IMR-90 (cell line): Measurements from ENCODE around the gene PRTFDC1. TPM values are rescaled to one million over a fixed set of nuclear protein-coding genes. Genes with fewer than 3 reads are reported as not detected.

Experiments used
- ATAC-seq: fragments of 200-7000 bp; cut with Tn5 transposase; 2 replicates; pipeline ENCODE4 v1.9.1; 2020; ENCODE audit warnings: low read depth, mild to moderate bottlenecking, moderate library complexity
- BruUV-seq: library from RNA; stranded (reverse); fragments of 400-500 nt; replicated peaks from 2 replicates; lab custom pipeline; 2021; lab: Mats Ljungman, UMichigan
- CTCF ChIA-PET: fragments of 300-600 bp; formaldehyde crosslinking; extraction: SDS; loops from one replicate; lab custom pipeline; 2021; ENCODE audit warnings: antibody characterized with exemption; lab: Yijun Ruan, JAX
- POLR2A ChIA-PET: fragments of 300-600 bp; sonication (Branson Sonifier 250); formaldehyde crosslinking; loops from one replicate; lab custom pipeline; 2022; ENCODE audit warnings: antibody characterized with exemption; ENCODE audit not compliant: unreplicated experiment; lab: Charles Lee
- DNase-seq: peaks from one replicate; pipeline ENCODE4 v3.0.0; 2013
- H2AFZ ChIP-seq: replicated peaks from 2 replicates; pipeline ENCODE3; 2013; ENCODE audit warnings: low read length, mild to moderate bottlenecking; ENCODE audit not compliant: poor library complexity
- H2AK5ac ChIP-seq: 2 replicates; pipeline ENCODE4 v1.6.1; 2013; ENCODE audit warnings: low read depth, low read length, inconsistent platforms
- H2AK9ac ChIP-seq: replicated peaks from 2 replicates; pipeline ENCODE3; 2013; ENCODE audit warnings: mild to moderate bottlenecking, low read depth, low read length, moderate library complexity; ENCODE audit not compliant: poor library complexity
- H2BK120ac ChIP-seq: 2 replicates; pipeline ENCODE4 v1.6.1; 2013; ENCODE audit warnings: low read depth, low read length, inconsistent platforms
- H2BK15ac ChIP-seq: 3 replicates; pipeline ENCODE4 v1.6.1; 2013; ENCODE audit warnings: low read depth, low read length, inconsistent platforms
- H2BK20ac ChIP-seq: 2 replicates; pipeline ENCODE4 v1.6.1; 2013; ENCODE audit warnings: low read depth, mild to moderate bottlenecking, inconsistent platforms, low read length, moderate library complexity
- H2BK5ac ChIP-seq: 2 replicates; pipeline ENCODE4 v1.6.1; 2013; ENCODE audit warnings: mild to moderate bottlenecking, low read depth, low read length, inconsistent platforms; ENCODE audit not compliant: poor library complexity, severe bottlenecking
- H3K14ac ChIP-seq: replicated peaks from 2 replicates; pipeline ENCODE4 v1.6.1; 2013; ENCODE audit warnings: low read depth, low read length, inconsistent platforms
- H3K18ac ChIP-seq: 2 replicates; pipeline ENCODE4 v1.6.1; 2013; ENCODE audit warnings: low read depth, low read length, control low read depth
- H3K23ac ChIP-seq: 2 replicates; pipeline ENCODE4 v1.6.1; 2013; ENCODE audit warnings: low read depth, low read length, inconsistent platforms
- H3K27ac ChIP-seq: 2 replicates; pipeline ENCODE4 v1.5.1; 2013; ENCODE audit warnings: mild to moderate bottlenecking, control low read depth, low read length; ENCODE audit not compliant: insufficient read depth
- H3K27me3 ChIP-seq: 2 replicates; pipeline ENCODE4 v1.6.1; 2013; ENCODE audit warnings: low read length; ENCODE audit not compliant: control insufficient read depth, insufficient read depth
- H3K36me3 ChIP-seq: 2 replicates; pipeline ENCODE4 v1.6.1; 2013; ENCODE audit warnings: low read length, mixed read lengths; ENCODE audit not compliant: control insufficient read depth, insufficient read depth
- H3K4ac ChIP-seq: 2 replicates; pipeline ENCODE4 v1.6.1; 2013; ENCODE audit warnings: low read depth, low read length, inconsistent platforms
- H3K4me1 ChIP-seq: 2 replicates; pipeline ENCODE4 v1.6.1; 2013; ENCODE audit warnings: low read length, mixed read lengths; ENCODE audit not compliant: control insufficient read depth, insufficient read depth
- H3K4me2 ChIP-seq: 2 replicates; pipeline ENCODE4 v1.6.1; 2013; ENCODE audit warnings: low read depth, mild to moderate bottlenecking, control low read depth, low read length, moderate library complexity
- H3K4me3 ChIP-seq: 2 replicates; pipeline ENCODE4 v1.5.1; 2013; ENCODE audit warnings: low read depth, mild to moderate bottlenecking, control low read depth, low read length, moderate library complexity; ENCODE audit not compliant: insufficient read depth
- H3K56ac ChIP-seq: 2 replicates; pipeline ENCODE4 v1.6.1; 2013; ENCODE audit warnings: low read length, inconsistent platforms; ENCODE audit not compliant: insufficient read depth; ENCODE audit errors: extremely low read depth
- H3K79me1 ChIP-seq, 2 experiments: 2 replicates each; pipeline ENCODE4 v1.6.1; 2013; ENCODE audit warnings: low read length in 2 of 2, inconsistent platforms in 1 of 2, low read depth in 1 of 2
- H3K9ac ChIP-seq: 2 replicates; pipeline ENCODE4 v1.6.1; 2013; ENCODE audit warnings: low read depth, low read length, control low read depth
- H3K9me1 ChIP-seq: 2 replicates; pipeline ENCODE4 v1.6.1; 2013; ENCODE audit warnings: low read length, inconsistent platforms; ENCODE audit not compliant: insufficient read depth
- H3K9me3 ChIP-seq: 2 replicates; pipeline ENCODE4 v1.6.1; 2013; ENCODE audit warnings: low read length; ENCODE audit not compliant: control insufficient read depth, insufficient read depth
- H4K20me1 ChIP-seq: 2 replicates; pipeline ENCODE4 v1.6.1; 2013; ENCODE audit warnings: low read length, inconsistent platforms; ENCODE audit not compliant: insufficient read depth
- H4K5ac ChIP-seq: 2 replicates; pipeline ENCODE4 v1.6.1; 2013; ENCODE audit warnings: mild to moderate bottlenecking, low read depth, low read length, control low read depth
- H4K8ac ChIP-seq, 2 experiments: 2 replicates each; pipeline ENCODE4 v1.6.1; 2013; ENCODE audit warnings: low read depth in 2 of 2, low read length in 2 of 2, control low read depth in 1 of 2, inconsistent platforms in 1 of 2
- H4K91ac ChIP-seq: 2 replicates; pipeline ENCODE4 v1.6.1; 2013; ENCODE audit warnings: low read depth, low read length, inconsistent platforms; ENCODE audit not compliant: insufficient read depth
- BHLHE40 ChIP-seq: fragments of 150-350 bp; IDR thresholded peaks from 2 replicates; pipeline ENCODE4 v1.6.1; 2016; ENCODE audit warnings: mild to moderate bottlenecking, low read depth, low read length
- CEBPB ChIP-seq: IDR thresholded peaks from 2 replicates; pipeline ENCODE4 v1.6.1; 2012; ENCODE audit warnings: low read depth, low read length, improper control_type of control experiment
- CHD1 ChIP-seq: IDR thresholded peaks from 2 replicates; pipeline ENCODE4 v1.6.1; 2012; ENCODE audit warnings: low read depth, low read length, improper control_type of control experiment
- CTCF ChIP-seq: conservative IDR thresholded peaks from 2 replicates; pipeline ENCODE4 v1.5.1; 2012; ENCODE audit warnings: mild to moderate bottlenecking, low read depth, low read length, improper control_type of control experiment
- ELK1 ChIP-seq: fragments of 150-350 bp; IDR thresholded peaks from 2 replicates; pipeline ENCODE4 v1.6.1; 2016; ENCODE audit warnings: low read depth, mild to moderate bottlenecking, low read length, moderate library complexity, borderline replicate concordance
- FOS ChIP-seq: fragments of 150-350 bp; IDR thresholded peaks from 2 replicates; pipeline ENCODE4 v1.6.1; 2016; ENCODE audit warnings: low read depth, low read length
- MAFK ChIP-seq: IDR thresholded peaks from 2 replicates; pipeline ENCODE4 v1.6.1; 2012; ENCODE audit warnings: low read depth, low read length, improper control_type of control experiment
- MAZ ChIP-seq: IDR thresholded peaks from 2 replicates; pipeline ENCODE4 v1.6.1; 2012; ENCODE audit warnings: low read depth, mild to moderate bottlenecking, low read length, improper control_type of control experiment, moderate library complexity, borderline replicate concordance
- MXI1 ChIP-seq: IDR thresholded peaks from 2 replicates; pipeline ENCODE4 v1.6.1; 2012; ENCODE audit warnings: low read depth, mild to moderate bottlenecking, low read length, moderate library complexity, borderline replicate concordance
- NFE2L2 ChIP-seq: fragments of 150-350 bp; IDR thresholded peaks from 2 replicates; pipeline ENCODE4 v1.6.1; 2016; ENCODE audit warnings: low read depth, mild to moderate bottlenecking, low read length
- POLR2A ChIP-seq: IDR thresholded peaks from 2 replicates; pipeline ENCODE4 v1.6.1; 2012; ENCODE audit warnings: mild to moderate bottlenecking, low read depth, low read length
- RAD21 ChIP-seq: IDR thresholded peaks from 2 replicates; pipeline ENCODE4 v1.6.1; 2012; ENCODE audit warnings: low read length, improper control_type of control experiment
- RCOR1 ChIP-seq: IDR thresholded peaks from 2 replicates; pipeline ENCODE4 v1.6.1; 2012; ENCODE audit warnings: mild to moderate bottlenecking, low read length, improper control_type of control experiment; ENCODE audit not compliant: insufficient replicate concordance
- RFX5 ChIP-seq: IDR thresholded peaks from 2 replicates; pipeline ENCODE4 v1.8.0; 2012; ENCODE audit warnings: low read depth, mild to moderate bottlenecking, low read length, moderate library complexity
- SMC3 ChIP-seq: fragments of 150-350 bp; IDR thresholded peaks from 2 replicates; pipeline ENCODE4 v1.6.1; 2016; ENCODE audit warnings: low read depth, mild to moderate bottlenecking, antibody characterized with exemption, low read length, moderate library complexity
- USF2 ChIP-seq: fragments of 150-350 bp; IDR thresholded peaks from 2 replicates; pipeline ENCODE4 v1.6.1; 2017; ENCODE audit warnings: mild to moderate bottlenecking, antibody characterized with exemption, low read length, low read depth
- WGBS, 2 experiments: methylation state at CpG; one replicate each; pipeline versions ENCODE4 v1.1.5 to v1.1.7; 2013; ENCODE audit warnings: missing lambda C conversion rate in 2 of 2; ENCODE audit not compliant: insufficient read length in 1 of 2; ENCODE audit errors: extremely low coverage in 2 of 2; 5-methylcytosine and 5-hydroxymethylcytosine counted together
- dilution Hi-C: fragments of 300-500 bp; cut with HindIII; formaldehyde crosslinking; loops from one replicate; pipeline ENCODE4 v1.14.3; 2018; ENCODE audit warnings: low sequenced_read_pairs; ENCODE audit not compliant: unreplicated experiment
- in situ Hi-C: fragments of 300-500 bp; cut with MboI; formaldehyde crosslinking; loops from 3 replicates; pipeline ENCODE4 v1.14.3; 2019; ENCODE audit warnings: low sequenced_read_pairs, inconsistent platforms, mixed read lengths
- intact Hi-C: fragments of 100-400 bp; cut with micrococcal nuclease; formaldehyde crosslinking; loops from 2 replicates; pipeline ENCODE4 v1.10.0; 2022
- polyA plus RNA-seq, 3 experiments: library from polyadenylated mRNA; depleted of rRNA; stranded (reverse); fragments of >200 nt; gene quantifications; 2 replicates each; pipeline ENCODE4 v1.2.3, GENCODE V29; 2012; ENCODE audit warnings: low replicate concordance in 1 of 3
- total RNA-seq: library from RNA; depleted of rRNA; stranded (reverse); fragments of >200 nt; gene quantifications from 2 replicates; pipeline ENCODE4 v1.2.3, GENCODE V29; 2012

The PRTFDC1 gene
- total and polyA plus RNA-seq, 2 of the 4 experiments (the other 2 are of a cell fraction), result 12.3 to 17.9 TPM

GRCh38 chr10:24850727-24851296 is 101.6 kb downstream of the PRTFDC1 start:
- TF ChIP-seq BHLHE40 (no peak), SMC3 (no peak), POLR2A (no peak), CTCF (no peak), ELK1 (no peak), CHD1 (no peak), MAZ (no peak), USF2 (no peak), RFX5 (no peak), MAFK (no peak), MXI1 (no peak), NFE2L2 (no peak), FOS (no peak), RCOR1 (no peak), CEBPB (no peak), RAD21 (no peak)
- no CpG with 5 or more reads among the region's 1 CpG for WGBS, 2 experiments
- H3K23ac ChIP-seq, result no peak overlapping the region
- H3K79me1 ChIP-seq, result no peaks in the 10 kb centered on the region
- no peak overlapping the region for H3K4me2 ChIP-seq
- H2BK120ac ChIP-seq, result no peak overlapping the region
- no peaks in the 10 kb centered on the region; the same call in 1 of the 2 replicates for H3K4me1 ChIP-seq
- H4K5ac ChIP-seq, result no peak overlapping the region
- H3K4me3 ChIP-seq, result no peak overlapping the region
- no peaks in the 10 kb centered on the region for H3K27me3 ChIP-seq
- ChIA-PET POLR2A (no interaction called here), CTCF (interaction anchor here (0.6 kb wide), 1 partner anchor 21 kb away, joined by 12 read pairs; no protein-coding TSS in a partner anchor)
- BruUV-seq, result no TSS peak
- H3K56ac ChIP-seq, result no peak overlapping the region
- H2AK5ac ChIP-seq, result no peak overlapping the region
- H2BK15ac ChIP-seq, result no peak overlapping the region
- no peak for ATAC-seq
- H3K27ac ChIP-seq, result no peak overlapping the region
- no peak overlapping the region for H2AK9ac ChIP-seq
- H3K14ac ChIP-seq, result no peak overlapping the region
- dilution Hi-C loops (no loop called here), in situ Hi-C loops (no loop called here), intact Hi-C loops (no loop called here)
- no peaks in the 10 kb centered on the region for H3K9me3 ChIP-seq
- H2BK20ac ChIP-seq, result no peak overlapping the region
- no peaks in the 10 kb centered on the region for H3K36me3 ChIP-seq
- DNase-seq, result no peak
- no peak overlapping the region for H4K91ac ChIP-seq
- no peak overlapping the region for H4K8ac ChIP-seq
- H2AFZ ChIP-seq, result no peak overlapping the region
- H3K9me1 ChIP-seq, result no peaks in the 10 kb centered on the region
- H4K20me1 ChIP-seq, result no peaks in the 10 kb centered on the region
- H3K9ac ChIP-seq, result no peak overlapping the region
- H3K4ac ChIP-seq, result no peak overlapping the region
- H2BK5ac ChIP-seq, result no peak overlapping the region
- H3K18ac ChIP-seq, result no peak overlapping the region
